GM12878 (cell line): ENCODE data around the gene OR2T6. TPM values are rescaled to one million over a fixed set of nuclear protein-coding genes. Genes with fewer than 3 reads are reported as not detected.

Experiments used
- ATAC-seq: fragments of 200-7000 bp; cut with Tn5 transposase; 3 replicates; pipeline ENCODE4 v1.9.1; 2020; ENCODE audit warnings: mild to moderate bottlenecking, moderate library complexity
- BruUV-seq: library from RNA; stranded (reverse); fragments of 400-500 nt; replicated peaks from 2 replicates; lab custom pipeline; 2021; lab: Mats Ljungman, UMichigan
- CTCF ChIA-PET: fragments of 300-600 bp; sonication (Branson Sonifier 250); formaldehyde crosslinking; extraction: SDS; loops from one replicate; lab custom pipeline; 2021; ENCODE audit warnings: inconsistent platforms; lab: Yijun Ruan, JAX
- POLR2A ChIA-PET: fragments of 350-600 bp; formaldehyde crosslinking; extraction: SDS; loops from one replicate; lab custom pipeline; 2021; ENCODE audit warnings: inconsistent platforms; lab: Charles Lee
- RAD21 ChIA-PET: fragments of 300-600 bp; sonication (Branson Sonifier 250); formaldehyde crosslinking; loops from one replicate; lab custom pipeline; 2023; ENCODE audit warnings: antibody characterized with exemption; ENCODE audit not compliant: unreplicated experiment; lab: Charles Lee
- SMC1A ChIA-PET: fragments of 300-600 bp; sonication (Branson Sonifier 250); formaldehyde crosslinking; loops from one replicate; lab custom pipeline; 2023; ENCODE audit not compliant: unreplicated experiment, uncharacterized antibody; lab: Charles Lee
- DNase-seq: peaks from one replicate; pipeline ENCODE4 v3.0.0-alpha.2; 2011; ENCODE audit warnings: low read depth, low spot score
- FAIRE-seq: peaks from 3 replicates; lab custom pipeline; 2011; peaks lifted over from hg19 to GRCh38; lab: Jason Lieb, UNC
- H2AFZ ChIP-seq: 2 replicates; pipeline ENCODE4 v1.6.0; 2011; ENCODE audit warnings: low read depth, low read length, control low read depth; ENCODE audit not compliant: control insufficient read depth
- H3K27ac ChIP-seq: 2 replicates; pipeline ENCODE4 v1.5.1; 2011; ENCODE audit warnings: control low read depth; ENCODE audit not compliant: control insufficient read depth, insufficient read depth
- H3K27me3 ChIP-seq, 2 experiments: replicated peaks in 1 of 2; 2 replicates each; pipeline versions ENCODE4 v1.6.0 to v1.6.1; 2011; ENCODE audit warnings: low read length in 1 of 2; ENCODE audit not compliant: control insufficient read depth in 2 of 2, insufficient read depth in 2 of 2
- H3K36me3 ChIP-seq, 2 experiments: 2 replicates each; pipeline ENCODE4 v1.5.1; 2011; ENCODE audit warnings: low read length in 1 of 2; ENCODE audit not compliant: control insufficient read depth in 2 of 2, insufficient read depth in 2 of 2
- H3K4me1 ChIP-seq: 2 replicates; pipeline ENCODE4 v1.6.1; 2011; ENCODE audit warnings: mild to moderate bottlenecking, low read length, moderate library complexity, mixed read lengths; ENCODE audit not compliant: control insufficient read depth, insufficient read depth
- H3K4me2 ChIP-seq: 2 replicates; pipeline ENCODE4 v1.6.0; 2011; ENCODE audit warnings: control low read depth; ENCODE audit not compliant: control insufficient read depth, insufficient read depth
- H3K4me3 ChIP-seq: fragments of 200-600 bp; sonication (generic); 2 replicates; pipeline ENCODE4 v1.5.1; 2016
- H3K79me2 ChIP-seq: 2 replicates; pipeline ENCODE4 v1.6.0; 2011; ENCODE audit warnings: low read length; ENCODE audit not compliant: control insufficient read depth, insufficient read depth
- H3K9ac ChIP-seq: 2 replicates; pipeline ENCODE4 v1.8.0; 2011; ENCODE audit warnings: low read length, control low read depth, mixed read lengths; ENCODE audit not compliant: control insufficient read depth, insufficient read depth
- H3K9me3 ChIP-seq: replicated peaks from 3 replicates; pipeline ENCODE4 v1.5.1; 2011; ENCODE audit warnings: mild to moderate bottlenecking, low read length; ENCODE audit not compliant: control insufficient read depth, insufficient read depth
- H4K20me1 ChIP-seq: 2 replicates; pipeline ENCODE4 v1.6.0; 2011; ENCODE audit not compliant: control insufficient read depth, insufficient read depth
- ASH2L ChIP-seq: fragments of 300-600, 200-600 bp; sonication (generic); IDR thresholded peaks from 2 replicates; pipeline ENCODE4 v1.6.1; 2017; ENCODE audit warnings: low read depth, mild to moderate bottlenecking, borderline replicate concordance
- BACH1 ChIP-seq: fragments of 450-650 bp; IDR thresholded peaks from 2 replicates; pipeline ENCODE4 v1.6.1; 2017; ENCODE audit warnings: mild to moderate bottlenecking, borderline replicate concordance
- BCLAF1 ChIP-seq: fragments of 450-650 bp; IDR thresholded peaks from 2 replicates; pipeline ENCODE4 v1.6.1; 2017; ENCODE audit warnings: antibody characterized with exemption, mild to moderate bottlenecking, moderate library complexity
- BHLHE40 ChIP-seq, 2 experiments: fragments of 450-650 bp in 1 of 2; IDR thresholded peaks; 2 replicates each; pipeline ENCODE4 v1.6.1; 2011 to 2017; ENCODE audit warnings: low read depth in 2 of 2, borderline replicate concordance in 1 of 2, improper control_type of control experiment in 1 of 2, low read length in 1 of 2, mild to moderate bottlenecking in 1 of 2
- CHD4 ChIP-seq: fragments of 200-600 bp; sonication (generic); IDR thresholded peaks from 2 replicates; pipeline ENCODE4 v1.6.1; 2016; ENCODE audit warnings: mild to moderate bottlenecking
- DPF2 ChIP-seq: fragments of 450-650 bp; IDR thresholded peaks from 2 replicates; pipeline ENCODE4 v1.6.1; 2017; ENCODE audit warnings: mild to moderate bottlenecking
- HSF1 ChIP-seq: fragments of 150-350 bp; IDR thresholded peaks from 2 replicates; pipeline ENCODE4 v1.6.1; 2014; ENCODE audit warnings: mild to moderate bottlenecking, low read depth, low read length
- IKZF1 ChIP-seq: fragments of 450-650 bp; conservative IDR thresholded peaks from 2 replicates; pipeline ENCODE4 v1.6.1; 2017; ENCODE audit warnings: antibody characterized with exemption, mild to moderate bottlenecking
- NR2C1 ChIP-seq: fragments of 450-650 bp; IDR thresholded peaks from 2 replicates; pipeline ENCODE4 v1.6.1; 2017; ENCODE audit warnings: antibody characterized with exemption, mild to moderate bottlenecking, moderate library complexity
- SUZ12 ChIP-seq: fragments of 200-600 bp; sonication (generic); IDR thresholded peaks from one replicate; pipeline ENCODE4 v1.6.1; 2018; ENCODE audit warnings: antibody characterized with exemption, mild to moderate bottlenecking; ENCODE audit not compliant: unreplicated experiment
- TCF12 ChIP-seq: IDR thresholded peaks from 2 replicates; pipeline ENCODE4 v1.6.1; 2011; ENCODE audit warnings: low read depth, mild to moderate bottlenecking, low read length
- WGBS: methylation state at CpG from one replicate; pipeline ENCODE4 v1.1.6; 2016; ENCODE audit warnings: low lambda C conversion rate; ENCODE audit not compliant: insufficient replicate concordance, insufficient coverage; ENCODE audit errors: missing lambda C conversion rate; 5-methylcytosine and 5-hydroxymethylcytosine counted together
- in situ Hi-C: fragments of 300-500 bp; cut with MboI; formaldehyde crosslinking; loops from 9 replicates; pipeline ENCODE4 v1.14.3; 2018; ENCODE audit warnings: mixed read lengths
- intact Hi-C: fragments of 100-400 bp; cut with micrococcal nuclease; formaldehyde crosslinking; loops from one replicate; pipeline ENCODE4 v1.14.2; 2022; ENCODE audit not compliant: unreplicated experiment
- polyA plus RNA-seq, 11 experiments: library from polyadenylated mRNA; depleted of rRNA in 4 of 11; unstranded in 6 of 11; stranded (reverse) in 5 of 11; fragments of >200 nt; fragmentation: Nextera tagmentation in 4 of 11; fragmentation: Illumina TruSeq in 1 of 11; extraction: Ambion mirVana in 4 of 11; extraction: Trizol in 1 of 11; gene quantifications; 1 replicate in 1 of 11; 2 replicates in 10 of 11; pipeline versions ENCODE4 v1.2.1 to v1.2.3, GENCODE V29; 2011 to 2016; ENCODE audit warnings: inconsistent platforms in 2 of 11, missing spikeins in 2 of 11, low read depth in 1 of 11
- total RNA-seq, 4 experiments: library from RNA; depleted of rRNA in 3 of 4; stranded (reverse); fragments of >200 nt in 3 of 4; fragmentation: Illumina TruSeq in 1 of 4; extraction: Trizol in 1 of 4; gene quantifications; 2 replicates each; pipeline versions ENCODE4 v1.2.1 to v1.2.3, GENCODE V29; 2013 to 2021
- TF ChIP-seq, protein P1 (sequence below): fragments of 450-650 bp; IDR thresholded peaks from 2 replicates; pipeline ENCODE4 v1.6.1; 2017; ENCODE audit warnings: mild to moderate bottlenecking, moderate library complexity

OR2T6 gene
- total and polyA plus RNA-seq, 10 of the 15 experiments (the other 5 are each of a cell fraction or from before 2014, with no cell fraction given) = not detected

DNA sequence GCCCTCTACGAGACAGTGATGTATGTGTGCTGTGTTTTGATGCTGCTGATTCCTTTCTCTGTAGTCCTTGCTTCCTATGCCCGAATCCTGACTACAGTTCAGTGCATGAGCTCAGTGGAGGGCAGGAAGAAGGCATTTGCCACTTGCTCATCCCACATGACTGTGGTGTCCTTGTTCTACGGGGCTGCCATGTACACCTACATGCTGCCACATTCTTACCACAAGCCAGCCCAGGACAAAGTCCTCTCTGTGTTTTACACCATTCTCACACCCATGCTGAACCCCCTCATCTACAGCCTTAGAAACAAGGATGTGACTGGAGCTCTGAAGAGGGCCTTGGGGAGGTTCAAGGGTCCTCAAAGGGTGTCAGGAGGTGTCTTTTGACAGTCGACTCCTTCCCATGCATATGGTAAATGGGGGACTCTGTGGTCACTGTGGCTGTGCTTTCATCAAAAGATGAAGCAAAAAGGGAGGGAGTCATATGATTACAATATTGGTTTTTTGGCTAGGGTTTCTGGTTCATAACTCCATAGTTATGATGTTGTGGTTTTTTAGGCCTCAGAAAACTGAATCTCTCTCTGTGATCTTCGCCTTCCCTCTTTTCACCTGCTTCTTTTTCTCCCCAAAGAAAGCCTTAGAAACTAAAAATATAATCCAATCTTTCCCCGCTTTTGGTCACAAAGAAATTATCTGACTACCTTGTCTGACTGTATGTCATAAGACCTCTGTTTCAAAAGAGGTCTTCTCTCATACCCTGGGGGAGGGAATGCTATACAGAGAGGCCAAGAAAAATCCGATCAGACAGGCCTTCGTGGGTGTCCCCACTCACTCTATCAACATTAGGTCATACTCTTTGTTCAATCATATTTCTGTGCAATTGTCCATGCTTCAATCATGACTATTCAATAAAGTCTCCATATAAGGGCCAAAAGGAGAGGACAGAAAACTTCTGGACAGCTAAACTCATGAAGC lies 31.5 kb downstream of the OR2T6 start:
- H3K9ac ChIP-seq = peak overlapping the region; percentile 17; the same call in 1 of the 2 replicates
- peak; percentile 88 for ATAC-seq
- ChIA-PET CTCF (interaction anchor here (1.2 to 1.5 kb wide), 5 partner anchors 51 to 398 kb away, joined by 3 to 9 read pairs (median 4); no protein-coding TSS in a partner anchor), SMC1A (interaction anchor here (0.6 to 4.1 kb wide), 12 partner anchors 10 to 400 kb away, joined by 3 to 61 read pairs (median 3); no protein-coding TSS in a partner anchor), RAD21 (interaction anchor here (0.8 to 3.7 kb wide), 3 partner anchors 22 to 399 kb away, joined by 3 to 45 read pairs (median 33); no protein-coding TSS in a partner anchor), POLR2A (interaction anchor here (0.7 to 1.2 kb wide), 3 partner anchors 22 to 431 kb away, joined by 3 read pairs; partner anchors contain the start of gene ZNF672)
- no peaks in the 10 kb centered on the region for H3K27me3 ChIP-seq
- in situ Hi-C loops (loop anchor here (5.0 kb wide), 1 partner anchor 400 kb away; no protein-coding TSS in a partner anchor), intact Hi-C loops (loop anchor here (5.0 kb wide), 2 partner anchors 35 to 60 kb away; no protein-coding TSS in a partner anchor)
- no peak overlapping the region for H3K4me3 ChIP-seq
- no peaks in the 10 kb centered on the region for H3K79me2 ChIP-seq
- H2AFZ ChIP-seq = peak overlapping the region; percentile 73
- peak overlapping the region; percentile 67 for H3K27ac ChIP-seq
- H3K4me1 ChIP-seq = peaks cover 8% of the 10 kb centered on the region
- WGBS = 57% methylated on average over 8 of the region's 8 CpGs
- H4K20me1 ChIP-seq = no peaks in the 10 kb centered on the region
- H3K4me2 ChIP-seq = peak overlapping the region; percentile 25; the same call in 1 of the 2 replicates
- peaks cover 7% of the 10 kb centered on the region; the same call in 2 of the 3 replicates for H3K9me3 ChIP-seq
- FAIRE-seq = no peak
- no peaks in the 10 kb centered on the region; a peak in 1 of 4 replicates for H3K36me3 ChIP-seq
- TSS peak; percentile 58 for BruUV-seq
- peak; percentile 42 for DNase-seq
- TF ChIP-seq BCLAF1 (no peak), IKZF1 (peak; percentile 79), HSF1 (no peak), CHD4 (no peak), BACH1 (no peak), SUZ12 (no peak), ASH2L (no peak), TCF12 (peak; percentile 18; the same call in 1 of the 2 replicates), DPF2 (peak; percentile 45), NR2C1 (no peak), BHLHE40 (IDR thresholded peaks at IDR 0.05; ENCODE audit: borderline replicate concordance in 1 of 2, low read depth in 2 of 2, low read length in 1 of 2) (peak in 1 of 2 experiments; percentile 39; a peak in 2 of 4 replicates)
- TF ChIP-seq, protein P1, sequence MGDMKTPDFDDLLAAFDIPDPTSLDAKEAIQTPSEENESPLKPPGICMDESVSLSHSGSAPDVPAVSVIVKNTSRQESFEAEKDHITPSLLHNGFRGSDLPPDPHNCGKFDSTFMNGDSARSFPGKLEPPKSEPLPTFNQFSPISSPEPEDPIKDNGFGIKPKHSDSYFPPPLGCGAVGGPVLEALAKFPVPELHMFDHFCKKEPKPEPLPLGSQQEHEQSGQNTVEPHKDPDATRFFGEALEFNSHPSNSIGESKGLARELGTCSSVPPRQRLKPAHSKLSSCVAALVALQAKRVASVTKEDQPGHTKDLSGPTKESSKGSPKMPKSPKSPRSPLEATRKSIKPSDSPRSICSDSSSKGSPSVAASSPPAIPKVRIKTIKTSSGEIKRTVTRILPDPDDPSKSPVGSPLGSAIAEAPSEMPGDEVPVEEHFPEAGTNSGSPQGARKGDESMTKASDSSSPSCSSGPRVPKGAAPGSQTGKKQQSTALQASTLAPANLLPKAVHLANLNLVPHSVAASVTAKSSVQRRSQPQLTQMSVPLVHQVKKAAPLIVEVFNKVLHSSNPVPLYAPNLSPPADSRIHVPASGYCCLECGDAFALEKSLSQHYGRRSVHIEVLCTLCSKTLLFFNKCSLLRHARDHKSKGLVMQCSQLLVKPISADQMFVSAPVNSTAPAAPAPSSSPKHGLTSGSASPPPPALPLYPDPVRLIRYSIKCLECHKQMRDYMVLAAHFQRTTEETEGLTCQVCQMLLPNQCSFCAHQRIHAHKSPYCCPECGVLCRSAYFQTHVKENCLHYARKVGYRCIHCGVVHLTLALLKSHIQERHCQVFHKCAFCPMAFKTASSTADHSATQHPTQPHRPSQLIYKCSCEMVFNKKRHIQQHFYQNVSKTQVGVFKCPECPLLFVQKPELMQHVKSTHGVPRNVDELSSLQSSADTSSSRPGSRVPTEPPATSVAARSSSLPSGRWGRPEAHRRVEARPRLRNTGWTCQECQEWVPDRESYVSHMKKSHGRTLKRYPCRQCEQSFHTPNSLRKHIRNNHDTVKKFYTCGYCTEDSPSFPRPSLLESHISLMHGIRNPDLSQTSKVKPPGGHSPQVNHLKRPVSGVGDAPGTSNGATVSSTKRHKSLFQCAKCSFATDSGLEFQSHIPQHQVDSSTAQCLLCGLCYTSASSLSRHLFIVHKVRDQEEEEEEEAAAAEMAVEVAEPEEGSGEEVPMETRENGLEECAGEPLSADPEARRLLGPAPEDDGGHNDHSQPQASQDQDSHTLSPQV = no peak
